Measurements from ENCODE around the gene AGL. TPM values are rescaled to one million over a fixed set of nuclear protein-coding genes. Genes with fewer than 3 reads are reported as not detected.

Gene AGL
- total and polyA plus RNA-seq, 10 of the 15 experiments (the other 5 are each of a cell fraction or from before 2014, with no cell fraction given), result 5.6 to 21.6 (median 13.7) TPM

- no peak overlapping the region for H3K4me3 ChIP-seq
- intact Hi-C loops (cut with micrococcal nuclease; ENCODE audit: unreplicated experiment), result no loop called here
- FAIRE-seq (no peak), DNase-seq (ENCODE audit: low read depth, low spot score) (no peak), ATAC-seq (no peak)
- no peak overlapping the region for H2AFZ ChIP-seq (ENCODE audit: control insufficient read depth, low read depth, low read length)
- ChIA-PET SMC1A (ENCODE audit: uncharacterized antibody, unreplicated experiment) (no interaction called here), CTCF (no interaction called here), RAD21 (ENCODE audit: unreplicated experiment) (no interaction called here), POLR2A (no interaction called here)
- H3K36me3 ChIP-seq (ENCODE audit: control insufficient read depth in 2 of 2, insufficient read depth in 2 of 2, low read length in 1 of 2), result no peaks in the 10 kb centered on the region
- H3K4me2 ChIP-seq (ENCODE audit: control insufficient read depth, insufficient read depth), result no peak overlapping the region
- H3K27me3 ChIP-seq (replicated peaks in 1 of 2; ENCODE audit: control insufficient read depth in 2 of 2, insufficient read depth in 2 of 2, low read length in 1 of 2), result no peaks in the 10 kb centered on the region
- WGBS (ENCODE audit: insufficient coverage, insufficient replicate concordance, low lambda C conversion rate, missing lambda C conversion rate), result 35% methylated on average over 1 of the region's 1 CpG
- TF ChIP-seq ZNF217 (IDR thresholded peaks at IDR 0.05) (no peak), HCFC1 (IDR thresholded peaks at IDR 0.05; ENCODE audit: low read length) (no peak), ZNF24 (IDR thresholded peaks at IDR 0.05) (no peak), EED (IDR thresholded peaks at IDR 0.05; ENCODE audit: low read depth) (no peak), RB1 (IDR thresholded peaks at IDR 0.05; ENCODE audit: borderline replicate concordance) (no peak), NRF1 (conservative IDR thresholded peaks at IDR 0.05; ENCODE audit: low read depth, low read length) (no peak), NR2C2 (IDR thresholded peaks at IDR 0.05; ENCODE audit: borderline replicate concordance, control insufficient read depth, insufficient read length, low read depth) (no peak), SMAD1 (IDR thresholded peaks at IDR 0.05; ENCODE audit: low read depth, partially characterized antibody) (no peak), SP1 (IDR thresholded peaks at IDR 0.05; ENCODE audit: low read depth, low read length) (no peak), ZNF274 (IDR thresholded peaks at IDR 0.05; ENCODE audit: insufficient read depth, insufficient read length) (no peak)
- TF ChIP-seq, protein P1, sequence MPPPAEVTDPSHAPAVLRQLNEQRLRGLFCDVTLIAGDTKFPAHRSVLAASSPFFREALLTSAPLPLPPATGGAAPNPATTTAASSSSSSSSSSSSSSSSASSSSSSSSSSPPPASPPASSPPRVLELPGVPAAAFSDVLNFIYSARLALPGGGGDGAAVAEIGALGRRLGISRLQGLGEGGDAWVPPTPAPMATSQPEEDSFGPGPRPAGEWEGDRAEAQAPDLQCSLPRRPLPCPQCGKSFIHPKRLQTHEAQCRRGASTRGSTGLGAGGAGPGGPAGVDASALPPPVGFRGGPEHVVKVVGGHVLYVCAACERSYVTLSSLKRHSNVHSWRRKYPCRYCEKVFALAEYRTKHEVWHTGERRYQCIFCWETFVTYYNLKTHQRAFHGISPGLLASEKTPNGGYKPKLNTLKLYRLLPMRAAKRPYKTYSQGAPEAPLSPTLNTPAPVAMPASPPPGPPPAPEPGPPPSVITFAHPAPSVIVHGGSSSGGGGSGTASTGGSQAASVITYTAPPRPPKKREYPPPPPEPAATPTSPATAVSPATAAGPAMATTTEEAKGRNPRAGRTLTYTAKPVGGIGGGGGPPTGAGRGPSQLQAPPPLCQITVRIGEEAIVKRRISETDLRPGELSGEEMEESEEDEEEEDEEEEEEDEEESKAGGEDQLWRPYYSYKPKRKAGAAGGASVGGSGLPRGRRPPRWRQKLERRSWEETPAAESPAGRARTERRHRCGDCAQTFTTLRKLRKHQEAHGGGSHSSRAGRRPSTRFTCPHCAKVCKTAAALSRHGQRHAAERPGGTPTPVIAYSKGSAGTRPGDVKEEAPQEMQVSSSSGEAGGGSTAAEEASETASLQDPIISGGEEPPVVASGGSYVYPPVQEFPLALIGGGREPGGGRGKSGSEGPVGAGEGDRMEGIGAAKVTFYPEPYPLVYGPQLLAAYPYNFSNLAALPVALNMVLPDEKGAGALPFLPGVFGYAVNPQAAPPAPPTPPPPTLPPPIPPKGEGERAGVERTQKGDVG (CRISPR knock-in tag; IDR thresholded peaks at IDR 0.05), result no peak
- TF ChIP-seq, protein P2, sequence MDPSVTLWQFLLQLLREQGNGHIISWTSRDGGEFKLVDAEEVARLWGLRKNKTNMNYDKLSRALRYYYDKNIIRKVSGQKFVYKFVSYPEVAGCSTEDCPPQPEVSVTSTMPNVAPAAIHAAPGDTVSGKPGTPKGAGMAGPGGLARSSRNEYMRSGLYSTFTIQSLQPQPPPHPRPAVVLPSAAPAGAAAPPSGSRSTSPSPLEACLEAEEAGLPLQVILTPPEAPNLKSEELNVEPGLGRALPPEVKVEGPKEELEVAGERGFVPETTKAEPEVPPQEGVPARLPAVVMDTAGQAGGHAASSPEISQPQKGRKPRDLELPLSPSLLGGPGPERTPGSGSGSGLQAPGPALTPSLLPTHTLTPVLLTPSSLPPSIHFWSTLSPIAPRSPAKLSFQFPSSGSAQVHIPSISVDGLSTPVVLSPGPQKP (IDR thresholded peaks at IDR 0.05; ENCODE audit: low read depth, low read length), result no peak
- H3K4me1 ChIP-seq (ENCODE audit: control insufficient read depth, insufficient read depth, low read length), result no peaks in the 10 kb centered on the region; the same call in 1 of the 2 replicates
- no peaks in the 10 kb centered on the region for H3K79me2 ChIP-seq (ENCODE audit: control insufficient read depth, insufficient read depth, low read length)
- no peaks in the 10 kb centered on the region for H4K20me1 ChIP-seq (ENCODE audit: control insufficient read depth, insufficient read depth)
- in situ Hi-C loops (cut with MboI), result no loop called here
- no TSS peak for BruUV-seq (replicated peaks)
- no peak overlapping the region for H3K9ac ChIP-seq (ENCODE audit: control insufficient read depth, insufficient read depth, low read length)
- H3K27ac ChIP-seq (ENCODE audit: control insufficient read depth, insufficient read depth), result no peak overlapping the region
- no peaks in the 10 kb centered on the region for H3K9me3 ChIP-seq (replicated peaks; ENCODE audit: control insufficient read depth, insufficient read depth, low read length)
These were observed 24.5 kb upstream of the AGL start for GRCh38 chr1:99825702-99826101.

All from GM12878 (cell line).